ENCODE results near the gene EDDM3A. TPM values are rescaled to one million over a fixed set of nuclear protein-coding genes. Genes with fewer than 3 reads are reported as not detected.
"Not testable (repeated sequence)": the region's sequence is repeated elsewhere in the genome, so short reads cannot be mapped to it uniquely, and the experiment has no call there.

Gene EDDM3A
- total RNA-seq, 2 experiments from 2014 or later, result not detected

- DNase-seq; H3K9me3 Mint-ChIP-seq; H3K27ac Mint-ChIP-seq; intact Hi-C loops (cut with micrococcal nuclease); H3K4me3 Mint-ChIP-seq; H3K27me3 Mint-ChIP-seq; POLR2A ChIA-PET; H3K36me3 Mint-ChIP-seq; H3K4me1 Mint-ChIP-seq (ENCODE audit: low read depth): not testable (repeated sequence)
- CTCF ChIA-PET, result interaction anchor here (1.0 kb wide), 1 partner anchor 11 kb away, joined by 3 read pairs; no protein-coding TSS in a partner anchor
Measured at GRCh38 chr14:20738292-20738691, 7.4 kb upstream of the EDDM3A start.

- no peak for DNase-seq
- H3K4me3 Mint-ChIP-seq, result no peak overlapping the region
- CTCF ChIA-PET, result no interaction called here
- H3K27ac Mint-ChIP-seq, result no peak overlapping the region
- H3K27me3 Mint-ChIP-seq, result peaks cover 4% of the 10 kb centered on the region
- H3K36me3 Mint-ChIP-seq, result no peaks in the 10 kb centered on the region
- H3K9me3 Mint-ChIP-seq, result no peaks in the 10 kb centered on the region
- no peaks in the 10 kb centered on the region for H3K4me1 Mint-ChIP-seq (ENCODE audit: low read depth)
- intact Hi-C loops (cut with micrococcal nuclease), result no loop called here
- POLR2A ChIA-PET, result no interaction called here
Measured at GRCh38 chr14:20742132-20742531, 3.6 kb upstream of the EDDM3A start.

- CTCF ChIA-PET, result no interaction called here
- POLR2A ChIA-PET, result no interaction called here
- no peak for DNase-seq
- H3K27ac Mint-ChIP-seq, result no peak overlapping the region
- no peaks in the 10 kb centered on the region for H3K36me3 Mint-ChIP-seq
- H3K9me3 Mint-ChIP-seq, result no peaks in the 10 kb centered on the region
- intact Hi-C loops (cut with micrococcal nuclease), result no loop called here
- peaks cover 2% of the 10 kb centered on the region for H3K27me3 Mint-ChIP-seq
- H3K4me3 Mint-ChIP-seq, result no peak overlapping the region
- no peaks in the 10 kb centered on the region for H3K4me1 Mint-ChIP-seq (ENCODE audit: low read depth)
Measured at GRCh38 chr14:20743556-20743955, 2.1 kb upstream of the EDDM3A start.

GRCh38 chr14:20746566-20746965, 879 bp downstream of the EDDM3A start:
- no peak overlapping the region for H3K27ac Mint-ChIP-seq
- intact Hi-C loops (cut with micrococcal nuclease), result no loop called here
- H3K27me3 Mint-ChIP-seq, result no peaks in the 10 kb centered on the region
- ChIA-PET CTCF (interaction anchor here (1.0 to 2.0 kb wide), 3 partner anchors 8 to 224 kb away, joined by 3 to 6 read pairs (median 4); no protein-coding TSS in a partner anchor), POLR2A (no interaction called here)
- no peak for DNase-seq
- H3K4me1 Mint-ChIP-seq (ENCODE audit: low read depth), result no peaks in the 10 kb centered on the region
- peaks cover 2% of the 10 kb centered on the region for H3K9me3 Mint-ChIP-seq
- H3K4me3 Mint-ChIP-seq, result no peak overlapping the region
- no peaks in the 10 kb centered on the region for H3K36me3 Mint-ChIP-seq

GRCh38 chr14:20748439-20748838, 2.8 kb downstream of the EDDM3A start:
- Mint-ChIP-seq H3K9me3 (peaks cover 19% of the 10 kb centered on the region), H3K4me3 (no peak overlapping the region), H3K4me1 (ENCODE audit: low read depth) (no peaks in the 10 kb centered on the region), H3K27ac (no peak overlapping the region), H3K36me3 (peaks cover 2% of the 10 kb centered on the region), H3K27me3 (peaks cover 2% of the 10 kb centered on the region)
- CTCF ChIA-PET, result no interaction called here
- intact Hi-C loops (cut with micrococcal nuclease), result no loop called here
- POLR2A ChIA-PET, result no interaction called here
- DNase-seq, result no peak

- Mint-ChIP-seq H3K36me3 (peaks cover 2% of the 10 kb centered on the region), H3K4me3 (no peak overlapping the region), H3K27ac (no peak overlapping the region), H3K4me1 (ENCODE audit: low read depth) (no peaks in the 10 kb centered on the region), H3K27me3 (peaks cover 2% of the 10 kb centered on the region), H3K9me3 (peaks cover 19% of the 10 kb centered on the region)
- DNase-seq, result no peak
- intact Hi-C loops (cut with micrococcal nuclease), result loop anchor here (10.0 kb wide), 1 partner anchor 225 kb away; no protein-coding TSS in a partner anchor
- POLR2A ChIA-PET, result no interaction called here
- CTCF ChIA-PET, result interaction anchor here (1.1 kb wide), 1 partner anchor 220 kb away, joined by 3 read pairs; no protein-coding TSS in a partner anchor
Measured at GRCh38 chr14:20750194-20750593, 4.5 kb downstream of the EDDM3A start.

- Mint-ChIP-seq H3K27me3 (peaks cover 2% of the 10 kb centered on the region), H3K27ac (no peak overlapping the region), H3K9me3 (peaks cover 19% of the 10 kb centered on the region), H3K4me1 (ENCODE audit: low read depth) (no peaks in the 10 kb centered on the region), H3K36me3 (peaks cover 2% of the 10 kb centered on the region), H3K4me3 (no peak overlapping the region)
- CTCF ChIA-PET, result no interaction called here
- no peak for DNase-seq
- POLR2A ChIA-PET, result no interaction called here
- intact Hi-C loops (cut with micrococcal nuclease), result loop anchor here (10.0 kb wide), 1 partner anchor 223 kb away; no protein-coding TSS in a partner anchor
Measured at GRCh38 chr14:20751963-20752562, 6.4 kb downstream of the EDDM3A start.

GRCh38 chr14:20754308-20754707, 8.6 kb downstream of the EDDM3A start:
- CTCF ChIA-PET, result interaction anchor here (1.0 to 1.1 kb wide), 2 partner anchors 8 to 113 kb away, joined by 3 read pairs; partner anchors contain the start of gene EDDM3A
- POLR2A ChIA-PET, result no interaction called here

GRCh38 chr14:20755037-20755436, 9.3 kb downstream of the EDDM3A start:
- H3K4me3 Mint-ChIP-seq, result no peak overlapping the region
- H3K27me3 Mint-ChIP-seq, result peaks cover 2% of the 10 kb centered on the region
- peaks cover 2% of the 10 kb centered on the region for H3K36me3 Mint-ChIP-seq
- H3K9me3 Mint-ChIP-seq, result peaks cover 19% of the 10 kb centered on the region
- ChIA-PET POLR2A (no interaction called here), CTCF (interaction anchor here (0.6 to 4.2 kb wide), 4 partner anchors 9 to 338 kb away, joined by 3 to 14 read pairs (median 3); partner anchors contain the start of gene EDDM3A)
- intact Hi-C loops (cut with micrococcal nuclease), result loop anchor here (10.0 kb wide), 1 partner anchor 220 kb away; no protein-coding TSS in a partner anchor
- DNase-seq, result no peak
- no peak overlapping the region for H3K27ac Mint-ChIP-seq
- no peaks in the 10 kb centered on the region for H3K4me1 Mint-ChIP-seq (ENCODE audit: low read depth)

More at GRCh38 chr14:20754308-20754707, 8.6 kb downstream of the EDDM3A start:
- DNase-seq, result no peak
- Mint-ChIP-seq H3K9me3 (peaks cover 19% of the 10 kb centered on the region), H3K27me3 (peaks cover 2% of the 10 kb centered on the region), H3K36me3 (peaks cover 2% of the 10 kb centered on the region), H3K4me3 (no peak overlapping the region), H3K27ac (no peak overlapping the region), H3K4me1 (ENCODE audit: low read depth) (no peaks in the 10 kb centered on the region)
- intact Hi-C loops (cut with micrococcal nuclease), result loop anchor here (10.0 kb wide), 1 partner anchor 220 kb away; no protein-coding TSS in a partner anchor

- ChIA-PET POLR2A (no interaction called here), CTCF (interaction anchor here (0.7 to 4.2 kb wide), 5 partner anchors 97 to 205 kb away, joined by 3 to 19 read pairs (median 7); no protein-coding TSS in a partner anchor)
- no peak overlapping the region for H3K27ac Mint-ChIP-seq
- H3K4me1 Mint-ChIP-seq (ENCODE audit: low read depth), result no peaks in the 10 kb centered on the region
- peaks cover 3% of the 10 kb centered on the region for H3K9me3 Mint-ChIP-seq
- intact Hi-C loops (cut with micrococcal nuclease), result loop anchor here (1.0 to 10.0 kb wide), 3 partner anchors 97 to 217 kb away; no protein-coding TSS in a partner anchor
- H3K36me3 Mint-ChIP-seq, result peaks cover 2% of the 10 kb centered on the region
- H3K27me3 Mint-ChIP-seq, result peaks cover 2% of the 10 kb centered on the region
- no peak overlapping the region for H3K4me3 Mint-ChIP-seq
- DNase-seq, result peak; percentile 51
Measured at GRCh38 chr14:20757965-20758364, 12.3 kb downstream of the EDDM3A start.

GRCh38 chr14:20759465-20759864, 13.8 kb downstream of the EDDM3A start:
- intact Hi-C loops (cut with micrococcal nuclease), result loop anchor here (10.0 kb wide), 1 partner anchor 215 kb away; no protein-coding TSS in a partner anchor
- H3K9me3 Mint-ChIP-seq; POLR2A ChIA-PET; DNase-seq; H3K36me3 Mint-ChIP-seq; H3K27me3 Mint-ChIP-seq; H3K27ac Mint-ChIP-seq; H3K4me1 Mint-ChIP-seq (ENCODE audit: low read depth); CTCF ChIA-PET; H3K4me3 Mint-ChIP-seq: not testable (repeated sequence)

GRCh38 chr14:20760950-20761349, 15.3 kb downstream of the EDDM3A start:
- H3K9me3 Mint-ChIP-seq, result no peaks in the 10 kb centered on the region
- CTCF ChIA-PET, result interaction anchor here (1.0 to 1.1 kb wide), 2 partner anchors 87 to 97 kb away, joined by 3 to 4 read pairs; no protein-coding TSS in a partner anchor
- POLR2A ChIA-PET, result no interaction called here
- no peaks in the 10 kb centered on the region for H3K27me3 Mint-ChIP-seq
- intact Hi-C loops (cut with micrococcal nuclease), result no loop called here
- no peak overlapping the region for H3K4me3 Mint-ChIP-seq
- H3K36me3 Mint-ChIP-seq, result no peaks in the 10 kb centered on the region
- no peak overlapping the region for H3K27ac Mint-ChIP-seq
- H3K4me1 Mint-ChIP-seq (ENCODE audit: low read depth), result no peaks in the 10 kb centered on the region
- no peak for DNase-seq

- no peak for DNase-seq
- intact Hi-C loops (cut with micrococcal nuclease), result no loop called here
- H3K4me1 Mint-ChIP-seq (ENCODE audit: low read depth), result no peaks in the 10 kb centered on the region
- CTCF ChIA-PET, result no interaction called here
- POLR2A ChIA-PET, result no interaction called here
- H3K36me3 Mint-ChIP-seq, result no peaks in the 10 kb centered on the region
- H3K27ac Mint-ChIP-seq, result no peak overlapping the region
- H3K27me3 Mint-ChIP-seq, result peaks cover 1% of the 10 kb centered on the region
- H3K9me3 Mint-ChIP-seq, result no peaks in the 10 kb centered on the region
- H3K4me3 Mint-ChIP-seq, result no peak overlapping the region
Measured at GRCh38 chr14:20768593-20768892, 22.9 kb downstream of the EDDM3A start.
